SK-N-MC (cell line): ENCODE data around the gene P2RY14.

Source experiments
- EZH2 ChIP-seq: fragments of 200-600 bp; sonication (generic); IDR thresholded peaks from one replicate; pipeline ENCODE4 v1.6.1; 2017; ENCODE audit warnings: antibody characterized with exemption
- FOXP2 ChIP-seq: optimal IDR thresholded peaks from 2 replicates; pipeline ENCODE3; 2011; ENCODE audit warnings: mild to moderate bottlenecking, moderate library complexity; ENCODE audit not compliant: insufficient read depth; ENCODE audit errors: extremely low read length, control extremely low read depth
- POLR2AphosphoS5 ChIP-seq: IDR thresholded peaks from 2 replicates; pipeline ENCODE4 v1.6.1; 2012; ENCODE audit warnings: mild to moderate bottlenecking, low read depth, low read length, borderline replicate concordance

GRCh38 chr3:151321526-151321925 lies 43.2 kb upstream of the P2RY14 start:
- no peak for TF ChIP-seq EZH2
- TF ChIP-seq POLR2AphosphoS5, result no peak
- TF ChIP-seq FOXP2, result no peak
